ENCODE measurements around the gene ECHDC3. TPM values are rescaled to one million over a fixed set of nuclear protein-coding genes. Genes with fewer than 3 reads are reported as not detected.

ECHDC3 gene
- total RNA-seq, 1 donor from 2014 or later = 2.1 TPM

DNA sequence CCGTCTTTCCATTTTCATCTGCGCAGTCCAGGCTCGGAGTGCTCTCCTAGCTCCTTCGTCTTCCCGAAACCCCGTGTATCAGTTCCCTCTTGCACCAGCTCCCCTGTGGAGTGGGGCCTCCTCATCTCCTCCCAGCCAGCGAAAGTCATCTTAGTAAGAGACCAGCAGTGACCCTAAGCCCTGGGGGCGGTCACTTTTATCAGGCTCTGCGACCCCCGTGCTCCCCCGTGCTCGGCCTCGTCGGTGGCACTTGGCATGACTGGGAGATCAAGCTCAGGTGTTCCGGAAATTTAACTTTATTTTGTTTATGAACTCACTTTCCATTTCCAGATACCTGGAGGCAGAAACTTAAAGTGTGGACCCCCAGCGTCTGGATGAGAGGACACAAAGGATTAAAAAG lies 574 bp upstream of the ECHDC3 start:
- H3F3A ChIP-seq (ENCODE audit: low read depth) = peaks cover 5% of the 10 kb centered on the region
- no peaks in the 10 kb centered on the region for H3K9me3 ChIP-seq (ENCODE audit: low read depth)
- H3K79me2 ChIP-seq (ENCODE audit: low read depth) = no peaks in the 10 kb centered on the region
- no peak for DNase-seq (ENCODE audit: low spot score)
- H3K27me3 ChIP-seq = no peaks in the 10 kb centered on the region
- Mint-ChIP-seq H3K27ac (no peak overlapping the region), H3K36me3 (peaks cover 5% of the 10 kb centered on the region), H3K4me3 (peak overlapping the region; percentile 75), H3K4me1 (peaks cover 22% of the 10 kb centered on the region), H3K9me3 (peaks cover 18% of the 10 kb centered on the region), H3K27me3 (ENCODE audit: insufficient read depth, low read depth) (peaks cover 7% of the 10 kb centered on the region)
- peak overlapping the region; percentile 52 for H3K4me2 ChIP-seq
- TF ChIP-seq, protein P1, sequence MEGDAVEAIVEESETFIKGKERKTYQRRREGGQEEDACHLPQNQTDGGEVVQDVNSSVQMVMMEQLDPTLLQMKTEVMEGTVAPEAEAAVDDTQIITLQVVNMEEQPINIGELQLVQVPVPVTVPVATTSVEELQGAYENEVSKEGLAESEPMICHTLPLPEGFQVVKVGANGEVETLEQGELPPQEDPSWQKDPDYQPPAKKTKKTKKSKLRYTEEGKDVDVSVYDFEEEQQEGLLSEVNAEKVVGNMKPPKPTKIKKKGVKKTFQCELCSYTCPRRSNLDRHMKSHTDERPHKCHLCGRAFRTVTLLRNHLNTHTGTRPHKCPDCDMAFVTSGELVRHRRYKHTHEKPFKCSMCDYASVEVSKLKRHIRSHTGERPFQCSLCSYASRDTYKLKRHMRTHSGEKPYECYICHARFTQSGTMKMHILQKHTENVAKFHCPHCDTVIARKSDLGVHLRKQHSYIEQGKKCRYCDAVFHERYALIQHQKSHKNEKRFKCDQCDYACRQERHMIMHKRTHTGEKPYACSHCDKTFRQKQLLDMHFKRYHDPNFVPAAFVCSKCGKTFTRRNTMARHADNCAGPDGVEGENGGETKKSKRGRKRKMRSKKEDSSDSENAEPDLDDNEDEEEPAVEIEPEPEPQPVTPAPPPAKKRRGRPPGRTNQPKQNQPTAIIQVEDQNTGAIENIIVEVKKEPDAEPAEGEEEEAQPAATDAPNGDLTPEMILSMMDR (IDR thresholded peaks at IDR 0.05) = no peak
- no peak for TF ChIP-seq EZH2phosphoT487 (IDR thresholded peaks at IDR 0.05)
- TF ChIP-seq EZH2 (IDR thresholded peaks at IDR 0.05) = no peak
- H3K27ac ChIP-seq = no peak overlapping the region
- H3K4me1 ChIP-seq = peaks cover 4% of the 10 kb centered on the region
- H4K20me1 ChIP-seq (ENCODE audit: low read depth) = no peaks in the 10 kb centered on the region
- no peaks in the 10 kb centered on the region for H3K36me3 ChIP-seq
- no peak overlapping the region for H2AFZ ChIP-seq (replicated peaks)
- no peak overlapping the region for H3K4me3 ChIP-seq
- H3K9ac ChIP-seq = no peak overlapping the region

- H2AFZ ChIP-seq (replicated peaks) = no peak overlapping the region
- H3K36me3 ChIP-seq = no peaks in the 10 kb centered on the region
- no peak overlapping the region for H3K27ac ChIP-seq
- Mint-ChIP-seq H3K27ac (no peak overlapping the region), H3K36me3 (peaks cover 5% of the 10 kb centered on the region), H3K27me3 (ENCODE audit: insufficient read depth, low read depth) (peaks cover 7% of the 10 kb centered on the region), H3K9me3 (peaks cover 15% of the 10 kb centered on the region), H3K4me3 (peak overlapping the region; percentile 64), H3K4me1 (peaks cover 16% of the 10 kb centered on the region)
- no peaks in the 10 kb centered on the region for H3K9me3 ChIP-seq (ENCODE audit: low read depth)
- H3K27me3 ChIP-seq = no peaks in the 10 kb centered on the region
- TF ChIP-seq, protein P1 (IDR thresholded peaks at IDR 0.05) = no peak
- TF ChIP-seq EZH2 (IDR thresholded peaks at IDR 0.05) (no peak), EZH2phosphoT487 (IDR thresholded peaks at IDR 0.05) (no peak)
- H3K4me1 ChIP-seq = no peaks in the 10 kb centered on the region
- H4K20me1 ChIP-seq (ENCODE audit: low read depth) = no peaks in the 10 kb centered on the region
- peak overlapping the region; percentile 52 for H3K4me2 ChIP-seq
- peak overlapping the region; percentile 38 for H3K4me3 ChIP-seq
- H3K9ac ChIP-seq = no peak overlapping the region
- peaks cover 5% of the 10 kb centered on the region for H3F3A ChIP-seq (ENCODE audit: low read depth)
- H3K79me2 ChIP-seq (ENCODE audit: low read depth) = no peaks in the 10 kb centered on the region
- DNase-seq (ENCODE audit: low spot score) = no peak
These were observed 657 bp downstream of the ECHDC3 start for GRCh38 chr10:11742779-11743298.

DNA sequence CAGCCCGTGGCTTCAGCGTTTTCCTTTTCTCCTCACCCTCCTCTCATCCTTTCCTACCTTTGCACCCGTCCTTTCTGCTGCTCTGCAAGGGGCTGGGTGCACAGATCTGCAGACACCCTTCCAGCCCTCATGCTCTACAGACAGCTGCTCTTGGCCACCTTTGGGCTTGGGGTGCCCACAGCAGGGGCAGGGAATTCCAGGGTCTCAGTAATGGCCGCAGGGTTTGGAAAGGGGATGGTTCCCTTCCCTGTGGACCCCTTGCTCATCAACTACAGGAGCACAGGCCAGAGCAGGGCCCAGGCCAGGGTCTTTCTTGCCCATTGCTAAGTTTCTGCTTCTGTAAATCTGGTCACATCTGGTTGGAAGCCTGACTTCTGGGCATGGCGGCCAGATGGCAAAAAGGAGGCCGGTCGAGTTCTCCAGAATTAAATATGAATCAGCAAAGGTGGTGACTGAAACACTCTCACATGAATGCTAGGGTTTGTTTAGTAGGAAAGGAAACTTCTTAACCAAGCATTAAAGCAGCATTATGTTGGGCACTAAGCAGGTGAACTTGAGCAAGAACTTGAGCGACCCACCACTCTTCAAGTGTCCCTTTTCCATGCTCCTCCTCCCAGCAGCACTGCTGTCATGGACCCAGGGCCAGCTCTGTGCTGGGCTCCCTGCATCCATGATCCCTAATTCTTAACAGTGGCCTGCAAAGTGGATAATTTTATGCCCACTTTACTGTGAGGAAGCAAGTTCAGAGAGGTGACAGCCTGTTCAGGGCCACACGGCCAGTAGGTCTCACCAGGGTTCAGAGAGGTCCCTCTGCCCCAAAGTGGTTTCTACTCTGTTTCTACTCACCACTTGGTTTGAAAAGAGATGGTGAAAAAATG lies 1.5 kb downstream of the ECHDC3 start:
- Histone ChIP-seq H3K27ac (no peak overlapping the region), H3K4me1 (no peaks in the 10 kb centered on the region), H4K20me1 (ENCODE audit: low read depth) (no peaks in the 10 kb centered on the region), H3K4me2 (no peak overlapping the region), H3K9ac (no peak overlapping the region), H3K27me3 (no peaks in the 10 kb centered on the region), H3K4me3 (no peak overlapping the region), H3K36me3 (no peaks in the 10 kb centered on the region), H3K79me2 (ENCODE audit: low read depth) (no peaks in the 10 kb centered on the region), H3K9me3 (ENCODE audit: low read depth) (no peaks in the 10 kb centered on the region), H2AFZ (replicated peaks) (no peak overlapping the region), H3F3A (ENCODE audit: low read depth) (peaks cover 5% of the 10 kb centered on the region)
- Mint-ChIP-seq H3K4me1 (peaks cover 14% of the 10 kb centered on the region), H3K9me3 (peaks cover 11% of the 10 kb centered on the region), H3K27me3 (ENCODE audit: insufficient read depth, low read depth) (peaks cover 8% of the 10 kb centered on the region), H3K4me3 (peak overlapping the region; percentile 64), H3K27ac (no peak overlapping the region), H3K36me3 (peaks cover 5% of the 10 kb centered on the region)
- DNase-seq (ENCODE audit: low spot score) = no peak
- TF ChIP-seq EZH2phosphoT487 (IDR thresholded peaks at IDR 0.05) (no peak), EZH2 (IDR thresholded peaks at IDR 0.05) (no peak)
- TF ChIP-seq, protein P1 (IDR thresholded peaks at IDR 0.05) = no peak

Data from neural progenitor cell (in vitro differentiated cells).